Measurements from ENCODE around the gene SMR3A.

Gene SMR3A

GRCh38 chr4:70380578-70380977, 20.0 kb downstream of the SMR3A start:
- no peak for DNase-seq (ENCODE audit: low read depth)
- no peak overlapping the region for H3K4me3 ChIP-seq (ENCODE audit: low read length)
- no peak for TF ChIP-seq CTCF (conservative IDR thresholded peaks at IDR 0.05; ENCODE audit: low read length)

GRCh38 chr4:70382691-70383181, 22.2 kb downstream of the SMR3A start, which contains the start of gene SMR3B:
Gene SMR3B, plus strand, starts transcription at chr4:70383131. Its CDS starts 1,380 bp downstream, at chr4:70384511.
- H3K4me3 ChIP-seq (ENCODE audit: low read length) = no peak within 1 kb of the TSS
- no peak for DNase-seq (ENCODE audit: low read depth)
- no peak for TF ChIP-seq CTCF (conservative IDR thresholded peaks at IDR 0.05; ENCODE audit: low read length)

GRCh38 chr4:70392057-70392776, 31.7 kb downstream of the SMR3A start:
- no peak for DNase-seq (ENCODE audit: low read depth)
- no peak overlapping the region for H3K4me3 ChIP-seq (ENCODE audit: low read length)
- TF ChIP-seq CTCF (conservative IDR thresholded peaks at IDR 0.05; ENCODE audit: low read length) = no peak

- TF ChIP-seq CTCF (conservative IDR thresholded peaks at IDR 0.05; ENCODE audit: low read length) = no peak
- H3K4me3 ChIP-seq (ENCODE audit: low read length) = no peak within 1 kb of the TSS
- no peak for DNase-seq (ENCODE audit: low read depth)
Measured at GRCh38 chr4:70397580-70397979, 37.0 kb downstream of the SMR3A start, which contains the start of gene OPRPN. Gene OPRPN, plus strand, starts transcription at chr4:70397940. Its CDS starts 1,346 bp downstream, at chr4:70399286.

GRCh38 chr4:70399319-70399718, 38.8 kb downstream of the SMR3A start:
- H3K4me3 ChIP-seq (ENCODE audit: low read length) = no peak overlapping the region
- no peak for DNase-seq (ENCODE audit: low read depth)
- TF ChIP-seq CTCF (conservative IDR thresholded peaks at IDR 0.05; ENCODE audit: low read length) = no peak

- no peak for TF ChIP-seq CTCF (conservative IDR thresholded peaks at IDR 0.05; ENCODE audit: low read length)
- no peak for DNase-seq (ENCODE audit: low read depth)
Measured at GRCh38 chr4:70402762-70403161, 42.2 kb downstream of the SMR3A start.

GRCh38 chr4:70405765-70406164, 45.2 kb downstream of the SMR3A start:
- DNase-seq (ENCODE audit: low read depth) = no peak
- TF ChIP-seq CTCF (conservative IDR thresholded peaks at IDR 0.05; ENCODE audit: low read length) = no peak
- no peak overlapping the region for H3K4me3 ChIP-seq (ENCODE audit: low read length)

More at GRCh38 chr4:70402762-70403161, 42.2 kb downstream of the SMR3A start:
- no peak overlapping the region for H3K4me3 ChIP-seq (ENCODE audit: low read length)
